ENCODE measurements around the gene ZNF614.

DNA sequence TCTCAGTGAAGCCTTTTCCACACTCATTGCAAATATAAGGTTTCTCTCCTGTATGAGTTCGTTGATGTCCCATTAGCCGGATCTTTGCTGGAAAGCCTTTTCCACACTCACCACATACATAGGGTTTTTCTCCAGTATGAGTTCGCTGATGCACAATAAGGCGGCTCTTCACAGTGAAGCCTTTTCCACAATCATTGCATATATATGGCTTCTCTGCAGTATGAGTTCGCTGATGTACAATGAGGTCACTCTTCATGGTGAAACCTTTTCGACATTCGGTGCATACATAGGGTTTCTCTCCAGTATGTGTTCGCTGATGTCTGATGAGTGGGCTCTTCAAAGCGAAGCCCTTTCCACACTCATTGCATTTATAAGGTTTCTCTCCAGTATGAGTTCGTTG lies 34.8 kb downstream of the ZNF614 start:
- TF ChIP-seq, protein P1, sequence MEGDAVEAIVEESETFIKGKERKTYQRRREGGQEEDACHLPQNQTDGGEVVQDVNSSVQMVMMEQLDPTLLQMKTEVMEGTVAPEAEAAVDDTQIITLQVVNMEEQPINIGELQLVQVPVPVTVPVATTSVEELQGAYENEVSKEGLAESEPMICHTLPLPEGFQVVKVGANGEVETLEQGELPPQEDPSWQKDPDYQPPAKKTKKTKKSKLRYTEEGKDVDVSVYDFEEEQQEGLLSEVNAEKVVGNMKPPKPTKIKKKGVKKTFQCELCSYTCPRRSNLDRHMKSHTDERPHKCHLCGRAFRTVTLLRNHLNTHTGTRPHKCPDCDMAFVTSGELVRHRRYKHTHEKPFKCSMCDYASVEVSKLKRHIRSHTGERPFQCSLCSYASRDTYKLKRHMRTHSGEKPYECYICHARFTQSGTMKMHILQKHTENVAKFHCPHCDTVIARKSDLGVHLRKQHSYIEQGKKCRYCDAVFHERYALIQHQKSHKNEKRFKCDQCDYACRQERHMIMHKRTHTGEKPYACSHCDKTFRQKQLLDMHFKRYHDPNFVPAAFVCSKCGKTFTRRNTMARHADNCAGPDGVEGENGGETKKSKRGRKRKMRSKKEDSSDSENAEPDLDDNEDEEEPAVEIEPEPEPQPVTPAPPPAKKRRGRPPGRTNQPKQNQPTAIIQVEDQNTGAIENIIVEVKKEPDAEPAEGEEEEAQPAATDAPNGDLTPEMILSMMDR (conservative IDR thresholded peaks at IDR 0.05): no peak
- no peak for TF ChIP-seq EZH2 (IDR thresholded peaks at IDR 0.05; ENCODE audit: low read depth)

All from PC-9 (cell line).